Measurements from ENCODE around the gene SEMA3B.

The SEMA3B gene

GRCh38 chr3:50262778-50263177, 6.2 kb upstream of the SEMA3B start:
- H3K36me3 ChIP-seq (ENCODE audit: control insufficient read depth, low read length) = peaks cover 3% of the 10 kb centered on the region; the same call in 1 of the 2 replicates
- H3K9me3 ChIP-seq (ENCODE audit: control insufficient read depth, insufficient read depth, low read length) = no peaks in the 10 kb centered on the region
- no peak overlapping the region for H3K4me2 ChIP-seq (ENCODE audit: low read length)
- H4K20me1 ChIP-seq (ENCODE audit: control insufficient read depth, insufficient read depth, low read depth, low read length) = no peaks in the 10 kb centered on the region
- peaks cover 17% of the 10 kb centered on the region for H3K27me3 ChIP-seq (ENCODE audit: control insufficient read depth, low read length)
- no peaks in the 10 kb centered on the region for H3F3A ChIP-seq (ENCODE audit: control insufficient read depth, insufficient read depth)
- no peak overlapping the region for H3K4me3 ChIP-seq (ENCODE audit: low read length)
- no peak overlapping the region for H3K27ac ChIP-seq (ENCODE audit: low read depth, low read length)
- no peaks in the 10 kb centered on the region for H3K79me2 ChIP-seq (ENCODE audit: control insufficient read depth, low read length)
- peaks cover 10% of the 10 kb centered on the region for H3K4me1 ChIP-seq (ENCODE audit: control insufficient read depth, low read length)
- TF ChIP-seq CTCF (IDR thresholded peaks at IDR 0.05; ENCODE audit: low read depth, low read length, poor library complexity, severe bottlenecking) (no peak), EZH2phosphoT487 (IDR thresholded peaks at IDR 0.05; ENCODE audit: borderline replicate concordance, low read length) (no peak)
- H3K9me2 ChIP-seq (replicated peaks; ENCODE audit: control insufficient read depth, low read length) = no peaks in the 10 kb centered on the region

GRCh38 chr3:50263478-50264382, 5.2 kb upstream of the SEMA3B start:
- Histone ChIP-seq H3K79me2 (ENCODE audit: control insufficient read depth, low read length) (no peaks in the 10 kb centered on the region), H3K27ac (ENCODE audit: low read depth, low read length) (no peak overlapping the region), H3F3A (ENCODE audit: control insufficient read depth, insufficient read depth) (no peaks in the 10 kb centered on the region), H3K4me1 (ENCODE audit: control insufficient read depth, low read length) (peaks cover 10% of the 10 kb centered on the region), H3K4me2 (ENCODE audit: low read length) (no peak overlapping the region), H3K9me2 (replicated peaks; ENCODE audit: control insufficient read depth, low read length) (no peaks in the 10 kb centered on the region), H3K4me3 (ENCODE audit: low read length) (no peak overlapping the region), H3K27me3 (ENCODE audit: control insufficient read depth, low read length) (peaks cover 27% of the 10 kb centered on the region), H3K9me3 (ENCODE audit: control insufficient read depth, insufficient read depth, low read length) (no peaks in the 10 kb centered on the region), H4K20me1 (ENCODE audit: control insufficient read depth, insufficient read depth, low read depth, low read length) (no peaks in the 10 kb centered on the region), H3K36me3 (ENCODE audit: control insufficient read depth, low read length) (no peaks in the 10 kb centered on the region; the same call in 1 of the 2 replicates)
- TF ChIP-seq CTCF (IDR thresholded peaks at IDR 0.05; ENCODE audit: low read depth, low read length, poor library complexity, severe bottlenecking) (no peak), EZH2phosphoT487 (IDR thresholded peaks at IDR 0.05; ENCODE audit: borderline replicate concordance, low read length) (no peak)

- H3K9me2 ChIP-seq (replicated peaks; ENCODE audit: control insufficient read depth, low read length) = no peaks in the 10 kb centered on the region
- no peak overlapping the region for H3K4me3 ChIP-seq (ENCODE audit: low read length)
- no peak overlapping the region for H3K27ac ChIP-seq (ENCODE audit: low read depth, low read length)
- TF ChIP-seq EZH2phosphoT487 (IDR thresholded peaks at IDR 0.05; ENCODE audit: borderline replicate concordance, low read length) (no peak), CTCF (IDR thresholded peaks at IDR 0.05; ENCODE audit: low read depth, low read length, poor library complexity, severe bottlenecking) (no peak)
- H3K4me2 ChIP-seq (ENCODE audit: low read length) = no peak overlapping the region
- no peaks in the 10 kb centered on the region for H3K36me3 ChIP-seq (ENCODE audit: control insufficient read depth, low read length)
- H3K27me3 ChIP-seq (ENCODE audit: control insufficient read depth, low read length) = peaks cover 28% of the 10 kb centered on the region
- H4K20me1 ChIP-seq (ENCODE audit: control insufficient read depth, insufficient read depth, low read depth, low read length) = no peaks in the 10 kb centered on the region
- H3K79me2 ChIP-seq (ENCODE audit: control insufficient read depth, low read length) = no peaks in the 10 kb centered on the region
- H3F3A ChIP-seq (ENCODE audit: control insufficient read depth, insufficient read depth) = no peaks in the 10 kb centered on the region
- peaks cover 10% of the 10 kb centered on the region for H3K4me1 ChIP-seq (ENCODE audit: control insufficient read depth, low read length)
- H3K9me3 ChIP-seq (ENCODE audit: control insufficient read depth, insufficient read depth, low read length) = no peaks in the 10 kb centered on the region
Observed at GRCh38 chr3:50264383-50264963, 4.5 kb upstream of the SEMA3B start.
